ENCODE results near the gene AZU1.

Gene AZU1

DNA sequence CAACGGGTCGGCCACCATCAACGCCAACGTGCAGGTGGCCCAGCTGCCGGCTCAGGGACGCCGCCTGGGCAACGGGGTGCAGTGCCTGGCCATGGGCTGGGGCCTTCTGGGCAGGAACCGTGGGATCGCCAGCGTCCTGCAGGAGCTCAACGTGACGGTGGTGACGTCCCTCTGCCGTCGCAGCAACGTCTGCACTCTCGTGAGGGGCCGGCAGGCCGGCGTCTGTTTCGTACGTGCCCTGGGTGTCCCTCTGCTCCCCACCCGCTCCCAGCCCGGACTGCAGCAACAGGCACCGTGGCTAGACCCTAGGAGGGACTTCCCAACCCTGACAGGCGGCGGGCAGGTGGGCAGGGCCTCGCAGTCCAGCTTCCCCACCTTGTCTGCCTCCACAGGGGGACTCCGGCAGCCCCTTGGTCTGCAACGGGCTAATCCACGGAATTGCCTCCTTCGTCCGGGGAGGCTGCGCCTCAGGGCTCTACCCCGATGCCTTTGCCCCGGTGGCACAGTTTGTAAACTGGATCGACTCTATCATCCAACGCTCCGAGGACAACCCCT is 28.0 kb downstream of the AZU1 start:
- DNase-seq: no peak

DNA sequence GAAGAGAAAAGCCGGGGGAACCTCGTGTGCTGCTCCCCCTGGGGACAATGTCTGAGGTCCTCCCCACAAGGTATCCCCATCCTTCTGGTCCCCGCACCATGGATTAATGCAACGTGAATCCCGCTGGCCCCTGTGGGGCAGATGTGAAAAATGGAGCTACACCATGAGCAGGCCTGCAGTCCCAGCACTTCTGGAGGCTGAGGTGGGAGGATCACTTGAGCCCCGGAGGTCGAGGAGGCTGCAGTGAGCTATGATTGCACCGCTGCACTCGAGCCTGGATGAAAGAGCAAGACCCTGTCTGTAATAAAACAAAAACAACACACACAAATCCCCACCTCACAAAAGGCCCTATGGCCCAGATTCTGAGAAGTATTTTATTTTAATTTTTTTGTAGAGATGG is 30.6 kb downstream of the AZU1 start:
- DNase-seq: no peak

DNA sequence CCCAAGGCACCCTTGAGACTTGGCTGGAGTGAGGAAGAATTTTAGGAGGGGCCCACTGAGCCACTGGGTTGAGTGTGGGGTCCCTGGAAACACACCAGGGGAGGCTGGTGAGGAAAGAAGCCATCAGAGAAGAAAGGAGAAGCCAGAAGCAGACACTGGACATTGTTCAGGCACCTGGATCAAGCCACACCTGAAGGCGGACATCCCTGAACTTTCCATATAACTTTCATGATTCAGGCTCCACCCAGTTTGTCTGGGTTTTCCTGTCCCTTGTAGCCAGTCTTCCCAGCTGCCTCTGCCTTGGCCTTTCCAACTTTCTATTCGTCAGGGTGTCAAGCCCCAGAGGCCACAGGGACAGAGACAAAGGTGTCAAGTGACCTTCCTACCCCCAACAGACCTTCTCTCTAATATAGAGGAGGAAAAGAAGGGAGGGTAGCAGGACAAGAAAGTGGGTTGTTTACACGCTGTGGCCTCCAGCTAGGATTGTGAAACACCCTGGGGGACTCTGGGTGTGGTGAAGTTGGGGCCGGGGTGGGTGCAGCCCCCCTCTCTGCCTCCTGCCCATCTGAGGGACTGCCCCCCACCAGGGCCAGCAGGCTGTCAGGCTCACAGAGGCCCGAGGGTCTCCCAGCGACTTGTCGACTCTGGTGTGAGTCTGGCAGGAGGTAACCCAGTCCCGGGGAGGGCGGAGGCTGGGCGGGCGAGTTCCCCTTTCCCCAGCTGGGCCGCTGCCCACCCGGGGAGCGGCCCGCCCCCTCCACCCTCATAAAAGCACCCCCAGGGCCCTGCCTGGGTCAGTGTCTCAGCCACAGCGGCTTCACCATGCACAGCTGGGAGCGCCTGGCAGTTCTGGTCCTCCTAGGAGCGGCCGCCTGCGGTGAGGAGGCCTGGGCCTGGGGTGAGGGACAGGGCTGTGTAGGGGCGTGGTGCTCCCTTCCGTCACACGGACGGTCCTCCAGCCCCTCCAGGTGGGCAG is 31.5 kb downstream of the AZU1 start, which contains the start of gene CFD:
TSS of gene CFD (plus strand) at position 797 of the 976 bp plus-strand sequence. CDS start at position 823, 26 bp downstream.
- no peak for DNase-seq

DNA sequence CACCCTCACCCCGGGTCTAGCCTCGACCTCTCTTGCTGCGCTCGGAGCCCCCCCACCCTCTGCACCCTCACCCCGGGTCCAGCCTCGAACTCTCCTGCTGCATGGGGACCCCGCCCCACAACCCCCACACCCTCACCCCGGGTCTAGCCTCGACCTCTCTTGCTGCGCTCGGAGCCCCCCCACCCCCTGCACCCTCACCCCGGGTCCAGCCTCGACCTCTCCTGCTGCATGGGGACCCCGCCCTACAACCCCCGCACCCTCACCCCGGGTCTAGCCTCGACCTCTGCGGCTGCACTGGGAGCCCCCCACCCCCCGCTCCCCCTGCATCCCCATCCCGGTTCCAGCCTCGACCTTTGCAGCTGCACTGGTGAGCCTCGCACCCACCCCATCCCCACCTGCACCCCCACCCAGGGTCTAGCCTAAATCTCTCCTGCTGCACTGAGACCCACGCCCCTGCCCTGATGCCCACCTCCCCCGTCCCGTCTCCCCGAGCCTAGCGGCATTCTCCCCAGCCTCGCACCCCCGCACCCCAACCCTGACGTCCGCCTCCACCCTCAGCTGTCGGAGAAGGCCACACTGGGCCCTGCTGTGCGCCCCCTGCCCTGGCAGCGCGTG is 33.6 kb downstream of the AZU1 start:
- DNase-seq: no peak

DNA sequence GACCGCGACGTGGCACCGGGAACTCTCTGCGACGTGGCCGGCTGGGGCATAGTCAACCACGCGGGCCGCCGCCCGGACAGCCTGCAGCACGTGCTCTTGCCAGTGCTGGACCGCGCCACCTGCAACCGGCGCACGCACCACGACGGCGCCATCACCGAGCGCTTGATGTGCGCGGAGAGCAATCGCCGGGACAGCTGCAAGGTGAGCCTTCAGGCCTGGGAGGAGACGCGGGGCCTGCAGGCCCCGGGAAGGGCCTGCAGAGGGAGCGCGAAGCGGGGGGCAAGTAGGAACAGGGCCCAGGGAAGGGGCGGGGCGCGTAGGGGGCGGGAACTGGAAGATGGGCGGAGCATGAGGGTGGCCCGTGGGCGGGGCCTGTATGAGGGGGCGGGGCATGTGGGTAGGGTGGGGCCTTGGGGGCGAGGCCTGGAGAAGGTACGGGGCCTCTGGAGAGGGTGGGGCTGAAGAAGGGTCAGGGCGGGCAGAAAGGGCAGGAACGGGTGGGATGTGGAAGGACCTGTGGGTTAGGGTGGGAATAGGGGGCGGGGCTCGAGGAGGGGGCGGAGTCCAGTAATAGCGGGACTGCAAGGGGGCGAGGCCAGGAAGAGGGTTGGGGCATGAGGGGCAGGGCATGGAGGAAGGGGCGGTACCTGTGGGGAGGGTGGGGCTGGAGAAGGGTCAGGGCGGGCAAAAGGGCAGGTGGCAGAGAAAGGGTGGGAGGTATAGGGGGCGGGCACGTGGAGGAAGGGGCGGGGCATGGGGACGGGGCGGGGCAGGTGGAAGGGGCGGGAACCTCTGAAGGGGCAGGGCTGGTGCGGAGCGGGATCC is 34.3 kb downstream of the AZU1 start:
- peak; percentile 76 for DNase-seq

DNA sequence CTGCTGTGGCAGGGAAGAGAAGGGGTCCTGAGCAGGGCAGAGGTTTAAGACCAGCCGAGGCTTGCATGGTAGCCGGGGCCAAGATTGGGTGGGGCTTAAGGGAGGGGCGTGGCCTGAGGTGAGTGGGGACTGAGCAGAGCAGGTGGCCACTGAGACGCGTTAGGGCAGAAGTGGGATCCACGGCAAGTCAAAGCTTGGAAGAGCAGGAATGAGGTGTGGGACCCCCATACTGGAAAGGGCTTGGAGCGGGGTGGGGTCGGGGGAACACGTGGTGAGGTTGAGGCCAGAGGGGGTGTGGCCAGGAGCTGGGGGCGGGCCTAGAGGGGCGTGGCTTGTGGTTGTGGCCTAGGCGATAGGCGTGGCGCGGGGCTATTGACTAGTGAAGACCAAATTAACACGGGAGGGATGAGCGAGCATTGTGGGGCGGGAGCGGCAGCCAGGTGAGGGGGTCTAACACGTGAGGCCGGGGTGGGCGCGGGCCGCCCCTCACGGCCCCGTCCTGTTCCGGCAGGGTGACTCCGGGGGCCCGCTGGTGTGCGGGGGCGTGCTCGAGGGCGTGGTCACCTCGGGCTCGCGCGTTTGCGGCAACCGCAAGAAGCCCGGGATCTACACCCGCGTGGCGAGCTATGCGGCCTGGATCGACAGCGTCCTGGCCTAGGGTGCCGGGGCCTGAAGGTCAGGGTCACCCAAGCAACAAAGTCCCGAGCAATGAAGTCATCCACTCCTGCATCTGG is 35.1 kb downstream of the AZU1 start:
- peak; percentile 76 for DNase-seq

DNA sequence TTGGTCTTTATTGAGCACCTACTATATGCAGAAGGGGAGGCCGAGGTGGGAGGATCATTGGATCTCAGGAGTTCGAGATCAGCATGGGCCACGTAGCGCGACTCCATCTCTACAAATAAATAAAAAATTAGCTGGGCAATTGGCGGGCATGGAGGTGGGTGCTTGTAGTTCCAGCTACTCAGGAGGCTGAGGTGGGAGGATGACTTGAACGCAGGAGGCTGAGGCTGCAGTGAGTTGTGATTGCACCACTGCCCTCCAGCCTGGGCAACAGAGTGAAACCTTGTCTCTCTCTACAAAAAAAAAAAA is 35.6 kb downstream of the AZU1 start:
- DNase-seq: no peak

DNA sequence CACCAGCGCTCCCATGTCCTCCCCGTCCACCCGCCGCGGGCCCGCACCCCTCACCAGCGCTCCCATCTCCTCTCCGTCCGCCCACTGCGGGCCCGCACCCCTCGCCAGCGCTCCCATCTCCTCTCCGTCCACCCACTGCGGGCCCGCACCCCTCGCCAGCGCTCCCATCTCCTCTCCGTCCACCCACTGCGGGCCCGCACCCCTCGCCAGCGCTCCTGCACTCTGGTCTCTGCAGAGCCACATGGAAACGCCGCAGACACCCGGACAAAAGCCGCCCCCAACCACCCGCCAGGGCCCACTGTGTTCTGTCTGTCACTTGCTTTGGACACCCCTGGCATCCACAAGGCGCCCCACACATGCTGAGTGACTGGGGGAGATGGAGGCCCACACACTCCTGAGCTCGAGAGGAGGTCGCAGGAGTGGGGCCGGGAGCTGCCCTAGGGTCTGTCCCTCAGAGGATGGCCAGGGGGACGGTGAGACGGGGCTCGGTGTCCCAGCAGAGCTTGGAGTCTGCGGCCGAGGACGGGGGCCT is 39.2 kb downstream of the AZU1 start:
- no peak for DNase-seq

DNA sequence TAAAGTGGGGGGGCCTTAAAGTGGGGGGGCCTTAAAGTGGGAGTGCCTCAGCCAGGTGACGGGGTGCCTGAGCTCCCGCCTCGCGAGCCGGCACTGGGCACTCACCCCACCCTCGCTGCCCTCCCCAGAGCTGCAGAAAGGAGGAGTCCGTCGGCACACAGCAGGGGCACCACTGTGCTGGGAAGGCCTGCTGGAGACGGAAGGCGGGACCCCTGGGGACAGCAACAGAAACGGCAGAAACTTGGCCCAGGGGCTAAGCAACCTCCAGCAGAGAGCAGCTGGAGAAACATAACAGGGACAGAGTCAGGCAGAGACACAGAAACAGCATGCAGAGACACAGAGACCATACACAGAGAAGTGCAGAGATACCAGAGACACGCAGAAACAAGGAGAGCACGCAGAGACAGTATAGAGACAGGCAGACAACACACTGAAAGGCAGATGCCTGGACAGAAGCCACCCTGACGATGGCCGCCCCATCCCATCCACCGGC is 39.7 kb downstream of the AZU1 start:
- DNase-seq: no peak

DNA sequence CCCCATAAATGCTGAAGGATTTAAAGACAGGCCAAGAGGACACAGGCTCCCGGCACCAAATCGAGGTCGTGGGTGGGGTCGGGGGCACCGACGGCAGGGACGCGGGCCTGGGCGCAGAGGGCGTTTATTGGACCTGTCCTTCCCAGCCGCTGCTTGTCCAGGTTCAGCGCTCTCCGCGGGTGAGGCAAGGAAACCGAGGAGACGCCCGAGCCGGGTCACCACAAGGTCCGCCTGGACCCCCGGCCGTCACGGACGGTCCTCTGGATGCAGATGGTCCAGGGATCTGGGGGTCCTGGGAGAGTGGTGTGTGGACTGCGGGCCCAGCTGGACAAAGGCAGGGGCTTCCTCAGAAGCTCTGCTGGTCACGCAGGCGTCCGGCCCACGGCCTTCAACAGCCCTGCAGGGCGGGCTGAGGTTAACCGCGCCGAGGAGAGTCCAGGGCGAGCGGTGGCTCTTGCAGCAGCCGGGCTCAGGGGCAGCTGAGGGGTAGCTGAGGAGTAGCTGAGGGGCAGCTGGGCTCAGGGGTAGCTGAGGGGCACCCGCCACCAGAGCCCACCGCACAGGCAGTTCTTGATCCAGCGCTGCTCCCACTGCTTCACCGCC is 40.3 kb downstream of the AZU1 start:
- no peak for DNase-seq

DNA sequence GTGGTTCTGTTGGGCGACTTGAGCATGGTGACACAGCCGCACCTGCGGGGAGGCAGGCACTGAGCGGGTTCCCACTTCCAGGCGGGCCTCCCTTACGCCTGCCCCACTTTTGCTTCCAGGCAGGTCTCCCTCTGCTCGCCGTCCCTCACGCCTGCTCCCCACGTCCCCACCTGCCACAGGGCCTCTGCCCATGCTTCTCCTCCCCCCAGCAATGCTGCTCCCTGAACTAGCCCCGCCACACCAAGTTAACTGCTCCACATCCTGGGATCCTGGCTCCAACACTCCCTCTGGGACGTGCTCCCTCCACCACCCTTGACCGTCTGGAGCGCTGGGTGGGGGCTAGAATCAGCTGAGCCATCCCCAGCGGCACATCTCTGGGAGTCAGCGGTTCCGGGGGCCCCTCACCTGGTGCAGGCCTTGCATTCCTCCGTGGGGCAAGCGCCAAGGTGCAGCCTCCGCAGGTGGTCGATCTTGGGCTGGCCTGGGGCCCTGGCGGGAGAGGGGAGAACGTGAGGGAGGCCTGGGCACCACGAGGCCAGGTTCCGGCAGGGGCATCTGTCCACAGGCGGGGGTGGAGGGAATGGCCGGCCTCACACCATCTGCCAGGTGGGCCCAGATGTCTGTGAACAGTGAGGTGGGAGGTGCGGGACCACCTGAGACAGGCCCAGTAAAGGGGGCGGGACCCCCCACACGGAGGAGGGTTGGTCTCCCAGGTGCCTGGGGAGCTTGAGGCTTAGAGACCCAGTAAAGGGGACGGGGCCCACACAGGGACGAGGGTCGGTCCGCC is 41.0 kb downstream of the AZU1 start:
- DNase-seq: no peak

DNA sequence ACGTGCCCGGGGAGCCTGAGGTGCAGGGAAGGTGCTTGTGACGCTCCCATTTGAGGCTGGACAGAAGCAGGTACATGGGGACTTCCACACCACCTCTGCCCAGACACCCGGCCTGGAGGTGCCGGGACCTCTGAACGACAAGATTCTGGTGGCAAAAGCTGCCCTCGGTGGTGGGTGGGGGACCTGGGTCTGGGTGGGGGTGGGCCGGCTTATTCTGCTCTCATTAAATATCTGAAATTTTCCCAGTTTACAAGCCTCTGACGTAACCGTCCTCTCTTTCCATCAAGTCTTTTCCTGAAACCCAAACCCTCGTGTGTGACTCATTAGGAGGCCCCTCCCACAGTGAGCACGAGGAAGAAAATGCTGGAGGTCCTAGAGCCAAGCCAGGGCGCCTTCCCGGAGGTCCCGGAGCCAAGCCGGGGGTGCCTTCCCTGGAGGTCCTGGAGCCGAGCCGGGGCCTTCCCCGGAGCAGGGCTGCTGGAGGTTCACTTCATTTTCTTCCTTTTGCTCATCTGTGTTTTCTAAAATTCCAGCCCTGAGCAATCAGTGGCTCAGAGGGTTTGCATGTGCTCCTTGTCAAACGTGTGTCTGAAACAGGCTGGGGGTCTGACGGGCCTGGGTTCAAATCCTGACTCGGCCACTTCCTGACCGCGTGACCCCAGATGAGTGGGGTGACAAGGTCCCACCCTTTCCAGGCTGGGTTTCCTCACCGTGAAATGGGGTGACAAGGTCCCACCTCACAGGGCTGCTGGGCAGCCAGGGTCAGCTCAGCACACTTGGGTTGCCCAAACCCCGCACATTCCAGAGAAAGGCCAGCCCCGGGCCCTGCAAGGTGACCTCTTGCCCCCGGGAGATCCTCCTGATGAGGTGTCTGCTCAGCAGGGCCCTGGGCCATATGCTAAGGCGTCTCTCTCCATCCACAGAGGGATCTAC is 41.9 kb downstream of the AZU1 start:
- no peak for DNase-seq

DNA sequence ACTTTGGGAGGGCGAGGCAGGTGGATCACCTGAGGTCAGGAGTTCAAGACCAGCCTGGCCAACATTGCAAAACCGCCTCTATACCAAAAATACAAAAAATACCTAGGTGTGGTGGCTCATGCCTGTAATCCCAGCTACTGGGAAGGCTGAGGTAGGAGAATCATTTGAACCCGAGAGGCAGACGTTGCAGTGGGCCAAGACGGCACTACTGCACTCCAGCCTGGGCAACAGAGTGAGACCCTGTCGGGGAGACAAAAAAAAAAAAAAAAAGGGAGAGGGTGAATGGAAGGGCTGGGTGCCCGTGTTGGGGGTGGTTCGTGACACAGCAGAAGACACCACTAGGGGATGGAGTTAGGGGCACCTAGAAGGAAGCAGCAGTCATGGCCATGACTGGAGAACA is 42.7 kb downstream of the AZU1 start:
- no peak for DNase-seq

DNA sequence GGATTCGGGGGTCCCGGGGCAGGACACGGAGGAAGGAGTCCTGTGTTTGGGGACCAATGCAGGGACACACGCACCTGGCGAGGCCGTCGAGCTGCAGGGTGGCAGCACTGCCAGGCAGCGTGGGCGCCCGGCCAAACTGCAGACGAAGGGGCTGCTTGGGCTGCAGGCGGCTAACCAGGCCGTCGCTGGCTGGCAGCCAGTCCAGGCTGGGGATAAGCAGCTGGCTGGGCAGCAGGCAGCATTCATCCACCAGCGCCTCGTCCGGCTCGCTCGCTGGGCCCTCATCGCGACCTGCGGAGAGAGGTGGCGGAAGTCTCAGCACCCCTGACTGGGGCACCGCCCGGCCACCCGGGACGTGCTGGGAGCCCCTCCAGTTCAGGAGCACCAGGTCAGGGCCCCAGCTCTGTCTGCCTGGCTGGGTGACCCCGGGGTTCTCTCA is 43.3 kb downstream of the AZU1 start:
- no peak for DNase-seq

DNA sequence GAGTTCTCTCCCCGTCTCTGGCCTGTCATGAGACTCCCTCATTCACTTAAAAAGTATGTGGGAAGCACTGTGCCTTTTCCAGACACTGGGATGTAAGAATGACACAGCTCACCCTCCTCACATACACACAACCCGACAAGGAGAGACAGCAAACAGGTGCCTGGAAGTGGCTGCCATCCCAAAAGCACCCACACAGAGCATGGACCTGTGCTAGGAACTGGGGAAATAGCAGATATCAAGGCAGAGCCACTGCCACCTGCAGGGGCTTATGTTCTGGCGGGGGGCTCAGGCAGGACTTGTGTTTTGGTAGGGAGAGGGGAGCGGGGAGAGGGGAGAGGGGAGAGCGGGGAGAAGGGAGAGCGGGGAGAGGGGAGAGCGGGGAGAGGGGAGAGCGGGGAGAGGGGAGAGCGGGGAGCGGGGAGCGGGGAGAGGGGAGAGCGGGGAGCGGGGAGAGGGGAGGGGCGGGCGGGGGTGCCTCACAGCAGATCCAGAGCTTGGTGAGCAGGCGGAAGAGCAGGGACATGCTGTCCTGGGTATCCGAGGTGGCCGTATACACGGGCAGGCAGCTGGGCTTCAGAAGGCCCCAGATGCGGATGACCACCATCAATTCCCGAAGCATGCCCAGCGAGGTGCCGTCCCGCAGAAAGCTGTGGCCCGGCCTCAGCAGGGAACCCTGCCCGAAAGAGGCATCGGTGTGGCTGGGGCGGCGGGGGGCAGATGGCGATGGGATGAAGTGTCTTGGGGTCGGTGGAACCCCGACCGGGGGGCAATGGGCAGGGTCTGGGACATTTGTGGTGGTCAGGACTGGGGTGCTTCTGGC is 44.0 kb downstream of the AZU1 start:
- DNase-seq: no peak

DNA sequence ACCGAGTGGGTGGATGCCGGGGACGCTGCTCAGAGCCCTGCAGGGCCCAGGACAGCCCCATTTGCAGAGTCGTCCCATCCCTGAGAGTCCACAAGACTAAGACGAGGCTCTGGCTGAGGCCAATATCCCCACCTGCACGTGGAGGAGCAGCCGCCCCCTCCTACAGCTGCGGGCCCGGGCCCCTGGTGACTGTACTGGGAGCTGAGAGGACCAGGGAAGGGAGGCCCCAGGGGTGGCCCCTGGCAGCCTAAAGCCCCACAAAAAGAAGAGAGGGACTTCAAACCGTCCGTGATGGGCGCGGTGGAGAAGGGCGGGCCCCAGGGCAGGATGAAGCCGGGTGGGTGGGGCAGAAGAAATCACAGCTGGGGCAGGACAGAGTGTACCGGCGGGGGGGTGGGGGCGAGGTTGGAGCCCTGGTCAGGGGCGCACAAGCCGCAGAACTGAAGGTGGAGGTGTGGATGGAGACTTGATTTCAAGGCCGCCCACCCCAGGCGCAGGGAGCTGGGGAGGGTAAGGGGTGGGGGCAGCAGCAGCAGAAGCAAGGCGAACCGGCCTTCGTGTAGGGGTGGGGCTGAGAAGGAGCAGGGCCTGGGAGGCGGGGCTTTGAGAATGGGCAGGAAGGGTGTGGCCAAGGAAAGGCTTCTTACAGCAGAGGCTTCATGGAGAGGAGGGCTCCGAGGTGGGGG is 44.8 kb downstream of the AZU1 start:
- peak; percentile 88 for DNase-seq

DNA sequence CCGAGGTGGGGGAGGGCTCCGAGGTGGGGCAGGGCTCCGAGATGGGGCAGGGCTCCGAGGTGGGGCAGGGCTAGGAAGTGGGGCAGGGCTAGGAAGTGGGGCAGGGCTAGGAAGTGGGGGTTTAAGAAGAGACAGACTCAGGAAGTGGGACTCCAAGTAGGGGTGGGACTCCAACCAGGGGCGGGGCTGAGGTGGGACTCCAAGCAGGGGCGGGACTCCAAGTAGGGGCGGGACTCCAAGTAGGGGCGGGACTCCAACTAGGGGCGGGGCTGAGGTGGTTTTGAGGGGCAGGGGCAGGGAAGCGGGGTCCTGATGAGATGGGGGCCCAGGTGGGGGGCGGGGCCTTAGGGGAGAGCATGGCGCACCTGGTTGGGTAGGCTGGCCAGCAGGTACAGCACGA is 45.4 kb downstream of the AZU1 start:
- peak; percentile 85 for DNase-seq

DNA sequence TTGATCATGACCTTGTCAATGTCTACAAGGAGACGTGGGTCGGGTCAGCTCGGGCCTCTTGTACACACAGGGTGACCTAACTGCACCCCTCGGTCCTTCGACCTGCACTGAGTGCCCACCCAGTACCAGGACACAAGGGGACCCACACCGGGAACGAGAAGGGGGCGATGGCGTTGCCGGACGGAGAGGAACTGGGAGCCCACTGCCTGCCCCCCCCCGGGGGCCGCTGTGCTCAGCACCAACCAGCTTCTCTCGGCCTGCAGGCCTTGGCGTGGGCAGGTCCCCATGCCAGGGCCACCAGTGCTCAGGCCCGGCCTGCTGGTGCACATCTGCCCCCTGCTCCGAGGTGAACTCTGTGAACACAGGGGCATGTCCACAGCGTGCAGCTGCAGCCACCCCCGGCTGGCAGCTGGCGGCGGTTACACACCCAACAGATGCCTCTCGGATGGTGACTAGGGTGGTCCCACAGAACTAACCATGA is 46.0 kb downstream of the AZU1 start:
- DNase-seq: no peak
